Type B pancreatic cell (in vitro differentiated cells): ENCODE results near the gene EXOC3L1. TPM values are rescaled to one million over a fixed set of nuclear protein-coding genes. Genes with fewer than 3 reads are reported as not detected.

Experiments
- DNase-seq: peaks from one replicate; pipeline ENCODE4 v3.0.0; 2021; ENCODE audit warnings: mixed read lengths; ENCODE audit not compliant: unreplicated experiment; ENCODE audit errors: extremely low spot score
- H3K27ac Mint-ChIP-seq: 2 replicates; pipeline ENCODE4 v1.8.0; 2021; ENCODE audit warnings: mild to moderate bottlenecking, mixed read lengths
- H3K27me3 Mint-ChIP-seq: 2 replicates; pipeline ENCODE4 v1.8.0; 2021; ENCODE audit warnings: mixed read lengths
- H3K36me3 Mint-ChIP-seq: 2 replicates; pipeline ENCODE4 v1.8.0; 2021; ENCODE audit warnings: mixed read lengths
- H3K4me1 Mint-ChIP-seq: one replicate; pipeline ENCODE4 v1.8.0; 2021; ENCODE audit warnings: mixed read lengths; ENCODE audit not compliant: unreplicated experiment
- H3K4me3 Mint-ChIP-seq: 2 replicates; pipeline ENCODE4 v1.8.0; 2021; ENCODE audit warnings: mild to moderate bottlenecking, mixed read lengths
- H3K9me3 Mint-ChIP-seq: 2 replicates; pipeline ENCODE4 v1.8.0; 2021; ENCODE audit warnings: mixed read lengths
- total RNA-seq: library from RNA; stranded (reverse); gene quantifications from 2 replicates; pipeline ENCODE4 v1.2.1, GENCODE V29; 2021; ENCODE audit warnings: low replicate concordance
- TF ChIP-seq, protein P1 (sequence below): fragments of 200-600 bp; sonication (generic); conservative IDR thresholded peaks from 2 replicates; pipeline ENCODE4 v1.5.0; 2021; ENCODE audit warnings: antibody characterized with exemption, mild to moderate bottlenecking

The EXOC3L1 gene
- total RNA-seq, 1 donor from 2014 or later: 0.41 TPM

DNA sequence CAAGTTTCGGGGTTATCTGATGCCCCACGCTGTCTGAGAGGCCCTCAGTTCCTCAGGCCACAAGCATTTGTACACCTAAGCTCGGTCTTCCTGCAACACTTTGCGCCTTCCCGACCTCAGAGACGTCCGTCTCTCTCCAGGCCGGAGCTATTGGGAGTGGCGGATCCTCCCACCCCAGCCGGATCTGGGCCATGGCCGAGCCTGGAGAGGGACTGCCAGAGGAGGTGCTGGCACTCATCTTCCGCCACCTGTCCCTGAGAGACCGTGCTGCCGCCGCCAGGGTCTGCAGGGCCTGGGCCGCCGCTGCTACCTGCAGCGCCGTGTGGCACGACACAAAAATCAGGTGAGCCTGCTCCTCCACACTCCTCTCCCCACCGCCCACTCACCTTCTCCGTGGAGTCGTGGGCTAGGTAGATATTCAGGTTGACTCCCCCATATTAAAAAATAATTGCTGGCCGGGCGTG, 28.3 kb downstream of the EXOC3L1 start:
- H3K4me3 Mint-ChIP-seq: no peak overlapping the region
- DNase-seq: no peak
- H3K4me1 Mint-ChIP-seq: peaks cover 3% of the 10 kb centered on the region
- H3K9me3 Mint-ChIP-seq: no peaks in the 10 kb centered on the region
- TF ChIP-seq, protein P1, sequence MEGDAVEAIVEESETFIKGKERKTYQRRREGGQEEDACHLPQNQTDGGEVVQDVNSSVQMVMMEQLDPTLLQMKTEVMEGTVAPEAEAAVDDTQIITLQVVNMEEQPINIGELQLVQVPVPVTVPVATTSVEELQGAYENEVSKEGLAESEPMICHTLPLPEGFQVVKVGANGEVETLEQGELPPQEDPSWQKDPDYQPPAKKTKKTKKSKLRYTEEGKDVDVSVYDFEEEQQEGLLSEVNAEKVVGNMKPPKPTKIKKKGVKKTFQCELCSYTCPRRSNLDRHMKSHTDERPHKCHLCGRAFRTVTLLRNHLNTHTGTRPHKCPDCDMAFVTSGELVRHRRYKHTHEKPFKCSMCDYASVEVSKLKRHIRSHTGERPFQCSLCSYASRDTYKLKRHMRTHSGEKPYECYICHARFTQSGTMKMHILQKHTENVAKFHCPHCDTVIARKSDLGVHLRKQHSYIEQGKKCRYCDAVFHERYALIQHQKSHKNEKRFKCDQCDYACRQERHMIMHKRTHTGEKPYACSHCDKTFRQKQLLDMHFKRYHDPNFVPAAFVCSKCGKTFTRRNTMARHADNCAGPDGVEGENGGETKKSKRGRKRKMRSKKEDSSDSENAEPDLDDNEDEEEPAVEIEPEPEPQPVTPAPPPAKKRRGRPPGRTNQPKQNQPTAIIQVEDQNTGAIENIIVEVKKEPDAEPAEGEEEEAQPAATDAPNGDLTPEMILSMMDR: no peak
- H3K27me3 Mint-ChIP-seq: peaks cover 83% of the 10 kb centered on the region
- no peaks in the 10 kb centered on the region for H3K36me3 Mint-ChIP-seq
- H3K27ac Mint-ChIP-seq: no peak overlapping the region

DNA sequence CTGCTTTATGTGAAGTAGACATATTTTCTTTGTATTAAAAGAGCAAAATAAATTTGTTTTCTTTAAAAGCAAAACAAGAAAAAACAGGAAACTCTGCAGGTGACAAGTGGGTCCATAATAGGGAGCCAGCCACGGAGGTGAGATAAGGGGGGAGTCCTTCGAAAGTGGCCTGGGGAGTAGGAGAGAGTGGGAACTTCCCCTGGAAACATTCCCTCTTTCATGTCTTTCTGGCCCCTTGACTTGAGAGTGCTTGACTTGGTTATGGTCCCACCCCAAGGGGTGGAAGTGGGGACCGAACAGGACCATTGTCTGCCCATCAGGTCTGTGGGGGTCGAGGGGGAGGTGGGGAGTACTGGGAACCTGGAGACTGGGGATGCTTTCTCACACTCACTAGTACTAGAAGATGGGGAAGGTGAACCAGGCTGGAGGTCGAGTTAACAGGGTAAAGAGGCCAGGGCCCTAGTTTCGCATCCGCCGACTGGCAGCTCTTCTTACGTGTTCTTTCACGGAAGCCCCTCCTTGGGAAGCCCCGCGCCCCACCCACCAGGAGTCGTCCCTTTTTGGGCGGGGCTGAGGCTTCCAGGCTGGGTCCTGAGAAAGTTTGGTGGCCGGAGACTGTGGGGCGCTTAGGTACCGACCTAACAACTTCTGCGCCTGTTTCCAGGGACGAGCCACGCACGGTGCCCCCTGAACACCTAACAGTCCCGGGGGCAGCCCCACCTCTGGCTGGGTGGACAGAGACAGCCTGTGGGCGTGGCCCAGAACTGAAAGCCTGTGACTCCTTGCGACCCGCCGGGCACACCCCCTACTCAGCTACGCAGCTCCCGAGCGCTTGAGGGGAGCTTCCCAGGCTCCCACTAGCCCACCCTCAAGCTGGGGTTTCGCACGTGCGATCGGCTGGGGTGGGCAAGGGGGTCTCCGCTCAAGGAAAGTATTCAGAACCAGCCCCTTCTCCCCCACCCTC, 31.0 kb downstream of the EXOC3L1 start:
- TF ChIP-seq, protein P1: no peak
- Mint-ChIP-seq H3K27ac (peak overlapping the region; percentile 62), H3K4me1 (peaks cover 3% of the 10 kb centered on the region), H3K36me3 (no peaks in the 10 kb centered on the region), H3K4me3 (peak overlapping the region; percentile 83), H3K27me3 (peaks cover 82% of the 10 kb centered on the region), H3K9me3 (no peaks in the 10 kb centered on the region)
- DNase-seq: no peak

DNA sequence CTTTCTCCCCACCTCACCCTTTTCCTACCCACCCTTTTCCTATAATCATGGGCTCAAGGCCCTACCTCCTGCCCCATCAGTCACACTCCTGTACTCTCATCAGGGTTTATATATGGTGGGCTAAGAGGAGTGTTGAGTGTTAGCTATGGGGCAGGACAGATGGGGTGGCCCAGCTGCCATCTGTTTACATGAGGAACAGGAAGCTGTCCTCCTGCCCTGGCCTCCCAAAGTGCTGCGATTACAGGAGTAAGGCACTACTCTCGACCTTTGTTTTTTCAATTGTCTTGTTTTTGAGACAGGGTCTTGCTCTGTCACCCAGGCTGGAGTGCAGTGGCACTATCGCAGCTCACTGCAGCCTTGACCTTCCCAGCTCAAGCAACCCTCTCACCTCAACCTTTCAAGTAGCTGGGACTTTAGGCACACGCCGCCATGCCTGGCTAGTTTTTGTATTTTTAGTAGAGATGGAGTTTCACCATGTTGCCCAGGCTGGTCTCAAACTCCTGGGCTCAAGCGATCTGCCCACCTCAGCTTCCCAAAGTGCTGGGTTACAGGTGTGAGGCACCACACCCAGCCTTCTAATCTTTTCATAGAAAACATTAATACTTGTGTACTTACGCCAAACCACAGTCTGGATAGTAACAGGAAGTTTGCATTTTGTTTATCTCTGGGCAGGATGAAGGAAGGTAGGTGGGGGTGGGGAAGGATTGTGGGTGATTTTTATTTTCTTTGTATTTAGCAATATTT, 31.9 kb downstream of the EXOC3L1 start:
- peaks cover 3% of the 10 kb centered on the region for H3K4me1 Mint-ChIP-seq
- H3K4me3 Mint-ChIP-seq: peak overlapping the region; percentile 83
- no peaks in the 10 kb centered on the region for H3K9me3 Mint-ChIP-seq
- H3K27me3 Mint-ChIP-seq: peaks cover 86% of the 10 kb centered on the region
- H3K36me3 Mint-ChIP-seq: no peaks in the 10 kb centered on the region
- peak overlapping the region; percentile 23 for H3K27ac Mint-ChIP-seq
- TF ChIP-seq, protein P1: no peak
- DNase-seq: no peak

DNA sequence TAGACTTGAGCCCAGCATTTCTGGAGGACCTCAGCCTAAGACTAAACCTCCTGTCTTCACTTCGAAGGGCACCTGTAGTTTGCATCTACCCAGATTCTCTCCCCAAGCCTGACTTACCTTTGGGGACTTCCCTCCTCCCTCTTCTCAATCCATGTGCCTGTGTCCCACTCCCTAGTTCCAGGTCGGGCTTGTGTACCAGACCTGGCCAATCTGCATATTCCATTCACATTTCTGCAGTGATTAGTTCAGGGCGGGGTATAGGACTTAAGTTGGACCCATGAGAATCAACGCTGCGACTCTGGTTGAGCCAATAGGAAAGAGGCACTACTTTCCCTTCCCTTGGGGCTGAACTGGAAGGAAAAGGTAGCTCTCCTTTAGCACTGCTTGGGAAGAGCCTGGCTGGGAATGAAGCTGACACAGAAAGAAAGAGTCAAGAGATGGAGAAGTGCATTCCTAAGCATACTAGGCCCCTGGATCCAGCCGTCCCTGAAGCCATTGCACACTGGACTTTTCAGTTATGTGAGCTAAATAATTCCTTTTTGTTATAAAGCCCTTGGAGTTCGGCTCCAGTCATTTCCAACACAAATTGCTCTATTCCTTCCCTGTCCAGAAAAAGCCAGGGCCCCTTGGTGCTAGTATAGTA, 32.7 kb downstream of the EXOC3L1 start:
- no peaks in the 10 kb centered on the region for H3K36me3 Mint-ChIP-seq
- H3K4me3 Mint-ChIP-seq: peak overlapping the region; percentile 30
- H3K4me1 Mint-ChIP-seq: peaks cover 3% of the 10 kb centered on the region
- no peaks in the 10 kb centered on the region for H3K9me3 Mint-ChIP-seq
- peaks cover 89% of the 10 kb centered on the region for H3K27me3 Mint-ChIP-seq
- DNase-seq: no peak
- TF ChIP-seq, protein P1: no peak
- H3K27ac Mint-ChIP-seq: peak overlapping the region; percentile 23

DNA sequence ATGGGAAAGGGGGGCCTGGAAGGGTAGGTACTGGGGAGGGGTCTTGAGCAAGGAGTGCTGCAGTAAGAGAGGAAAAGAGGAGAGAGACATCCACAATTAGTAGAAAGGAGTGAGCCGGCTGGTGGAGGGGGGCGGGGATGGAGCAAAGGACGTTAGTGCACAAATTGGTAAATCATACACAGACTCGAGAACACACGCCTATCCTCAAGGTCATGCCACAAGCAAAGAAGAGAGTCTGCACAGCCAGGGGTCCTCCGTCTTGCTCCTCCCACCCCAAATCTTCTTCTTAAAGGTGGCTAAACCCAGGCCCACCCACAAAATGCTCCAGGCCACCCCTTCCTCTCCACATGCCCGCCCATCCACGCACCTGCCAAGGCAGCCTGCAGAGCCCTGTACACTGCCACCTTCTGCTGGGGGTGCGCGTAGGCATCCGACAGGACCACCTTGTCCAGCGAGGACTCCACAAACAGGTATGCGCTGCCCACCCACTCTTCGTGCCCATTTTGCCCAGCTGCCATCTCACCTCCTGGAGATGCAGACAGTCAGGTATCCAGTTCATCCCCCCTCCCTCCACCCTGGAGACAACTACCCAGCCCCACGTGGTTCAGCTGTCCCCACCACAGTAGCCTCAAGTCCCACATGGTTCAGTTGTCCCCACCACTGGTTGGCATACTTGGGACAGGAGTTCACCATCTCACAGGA, 33.6 kb downstream of the EXOC3L1 start:
- Mint-ChIP-seq H3K36me3 (no peaks in the 10 kb centered on the region), H3K4me3 (no peak overlapping the region), H3K27ac (no peak overlapping the region), H3K9me3 (no peaks in the 10 kb centered on the region), H3K4me1 (peaks cover 3% of the 10 kb centered on the region), H3K27me3 (peaks cover 88% of the 10 kb centered on the region)
- TF ChIP-seq, protein P1: no peak
- no peak for DNase-seq
